ENCODE data around the gene STK32C.

The STK32C gene

DNA sequence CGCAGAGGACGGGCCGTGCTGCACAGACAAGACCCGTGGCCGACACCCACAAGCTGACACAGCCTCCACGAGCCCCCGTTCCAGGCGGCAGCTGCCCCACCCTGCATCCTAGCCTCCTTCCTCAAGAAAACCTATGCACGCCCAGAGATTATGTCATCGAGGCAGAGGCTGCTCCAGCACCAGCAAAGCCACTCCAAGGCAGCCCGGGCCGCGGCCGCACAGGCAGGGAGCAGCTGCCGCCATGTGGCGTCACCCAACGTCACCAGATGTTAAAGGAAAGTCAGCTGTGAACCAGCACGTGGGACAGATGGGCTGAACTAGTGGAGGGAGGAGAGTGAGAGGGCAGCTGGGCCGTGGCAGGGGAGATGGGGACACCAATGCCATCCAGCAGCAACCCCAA, 59.8 kb downstream of the STK32C start:
- no peak for DNase-seq (ENCODE audit: low spot score)

GRCh38 chr10:132246296-132246695, 61.5 kb downstream of the STK32C start:
- DNase-seq (ENCODE audit: low spot score) = no peak

GRCh38 chr10:132245056-132245455, 62.7 kb downstream of the STK32C start:
- DNase-seq (ENCODE audit: low spot score) = no peak

DNA sequence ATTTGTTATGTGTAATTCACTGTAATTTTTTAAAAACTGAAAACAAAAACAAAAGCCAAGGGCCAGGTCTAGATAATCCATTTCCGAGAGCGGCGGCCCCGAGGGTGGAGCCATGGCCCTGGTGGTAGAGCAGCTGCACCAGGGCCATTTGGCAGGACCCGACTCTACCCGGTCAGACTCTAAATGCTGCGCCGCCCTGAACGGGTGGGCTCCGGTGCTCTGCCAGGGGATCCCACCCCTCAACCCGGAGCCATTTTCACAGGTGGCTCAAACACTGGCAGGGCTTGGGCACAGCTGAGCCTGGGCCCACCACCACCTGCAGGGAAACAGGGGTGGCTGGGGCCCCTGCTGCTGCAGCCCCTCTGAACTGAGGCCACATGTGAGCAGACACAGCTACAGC, 64.1 kb downstream of the STK32C start:
- DNase-seq (ENCODE audit: low spot score) = no peak

GRCh38 chr10:132243141-132243540, 64.6 kb downstream of the STK32C start:
- DNase-seq (ENCODE audit: low spot score) = no peak

DNA sequence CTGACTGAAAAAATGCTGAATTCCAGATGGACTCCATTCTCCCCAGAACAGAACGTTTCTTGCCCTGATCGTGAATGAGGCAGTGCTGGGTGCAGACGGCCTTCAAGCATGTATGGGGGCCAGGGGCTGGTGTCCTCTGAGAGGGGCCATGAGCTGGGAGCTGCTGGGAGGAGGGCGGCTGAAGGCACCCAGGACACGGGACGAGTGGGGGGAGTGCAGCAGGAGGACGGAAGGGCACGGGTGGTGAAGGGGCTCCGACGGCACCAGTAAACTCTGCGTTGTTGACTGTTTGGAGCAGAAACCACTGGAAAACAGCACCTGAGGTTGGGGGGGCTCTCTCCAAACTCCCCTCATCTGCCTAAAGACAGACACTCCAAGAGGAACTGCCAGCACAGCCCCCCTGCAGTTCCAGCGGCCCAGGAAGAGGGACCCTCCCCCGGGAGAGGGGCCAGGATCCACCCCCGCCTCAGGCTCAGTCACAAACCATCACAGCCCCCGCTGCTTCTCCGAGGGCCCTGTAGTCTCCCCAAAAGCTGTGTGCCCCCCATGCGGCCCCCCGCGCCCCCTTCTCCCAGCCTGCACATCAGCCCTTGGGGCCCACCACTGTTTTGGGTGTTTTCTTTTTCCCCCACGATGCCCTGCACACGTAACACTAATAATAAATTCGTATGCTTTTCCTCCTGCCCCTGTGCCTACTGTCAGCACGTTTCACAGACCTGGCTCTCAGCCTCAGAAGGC, 65.5 kb downstream of the STK32C start:
- DNase-seq (ENCODE audit: low spot score) = no peak

GRCh38 chr10:132241496-132241895, 66.3 kb downstream of the STK32C start:
- no peak for DNase-seq (ENCODE audit: low spot score)

DNA sequence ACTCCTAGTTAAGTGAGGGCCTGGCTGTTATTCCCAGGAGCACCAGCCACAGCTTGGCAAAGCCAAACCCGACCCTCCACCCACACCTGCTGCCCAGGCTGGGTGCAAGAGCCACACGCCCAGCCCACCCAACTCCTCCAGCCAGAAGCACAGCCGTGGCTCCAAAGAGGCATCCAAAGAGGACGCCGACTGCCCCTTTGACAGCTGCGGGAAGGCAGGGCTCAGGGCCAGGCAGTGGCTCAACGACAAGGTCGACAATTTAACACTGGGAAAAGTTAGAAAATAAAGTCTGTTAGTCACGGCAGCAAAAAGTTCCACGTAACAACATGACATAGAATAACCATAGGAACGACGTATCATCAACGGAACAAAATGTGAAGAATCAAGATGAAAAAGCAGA, 66.7 kb downstream of the STK32C start:
- no peak for DNase-seq (ENCODE audit: low spot score)

DNA sequence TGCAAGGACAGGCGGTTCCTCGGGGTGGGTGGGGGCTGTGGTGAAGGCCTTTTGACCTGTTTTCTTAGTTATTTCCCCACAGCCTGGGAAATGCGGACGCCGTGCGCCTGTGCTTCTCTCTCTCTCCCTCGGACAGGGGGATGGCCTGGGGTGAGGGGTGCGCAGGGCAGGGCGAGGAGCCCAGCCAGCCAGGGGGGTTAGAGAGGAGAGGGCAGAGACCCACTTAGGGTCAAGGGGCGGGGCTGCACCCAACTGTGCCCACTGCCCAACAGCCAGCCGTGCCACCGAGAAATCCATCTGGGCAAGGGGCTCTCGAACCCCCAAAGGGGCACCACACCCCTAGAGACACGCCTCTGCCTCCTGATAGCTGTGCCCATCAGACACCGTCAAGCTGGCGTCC, 67.2 kb downstream of the STK32C start:
- DNase-seq (ENCODE audit: low spot score) = no peak

- DNase-seq (ENCODE audit: low spot score) = no peak
Observed at GRCh38 chr10:132240156-132240555, 67.6 kb downstream of the STK32C start.

GRCh38 chr10:132239126-132240031, 68.4 kb downstream of the STK32C start:
- DNase-seq (ENCODE audit: low spot score) = no peak

GRCh38 chr10:132238371-132239125, 69.2 kb downstream of the STK32C start:
- DNase-seq (ENCODE audit: low spot score) = no peak

- peak; percentile 42 for DNase-seq (ENCODE audit: low spot score)
Observed at GRCh38 chr10:132237871-132238270, 69.9 kb downstream of the STK32C start.

DNA sequence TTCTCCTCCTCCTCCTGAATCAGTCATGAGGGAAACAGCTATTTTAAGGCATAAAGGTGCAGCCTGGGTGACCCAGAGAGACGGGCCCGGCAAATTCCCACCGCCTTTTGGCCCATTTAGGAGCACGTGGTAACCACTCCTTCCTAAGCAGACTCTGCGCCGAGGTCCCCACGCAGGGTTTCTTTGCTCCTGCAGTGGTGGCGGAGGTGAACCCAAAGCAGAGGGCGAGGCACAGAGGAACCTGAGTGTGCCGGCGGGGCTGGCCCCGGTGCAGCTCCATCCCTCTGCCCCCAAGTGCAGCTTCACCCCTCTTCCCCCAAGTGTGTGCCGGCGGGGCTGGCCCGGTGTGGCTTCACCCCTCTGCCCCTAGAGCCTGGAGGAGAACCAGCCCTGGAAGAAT, 70.4 kb downstream of the STK32C start:
- DNase-seq (ENCODE audit: low spot score) = no peak

DNA sequence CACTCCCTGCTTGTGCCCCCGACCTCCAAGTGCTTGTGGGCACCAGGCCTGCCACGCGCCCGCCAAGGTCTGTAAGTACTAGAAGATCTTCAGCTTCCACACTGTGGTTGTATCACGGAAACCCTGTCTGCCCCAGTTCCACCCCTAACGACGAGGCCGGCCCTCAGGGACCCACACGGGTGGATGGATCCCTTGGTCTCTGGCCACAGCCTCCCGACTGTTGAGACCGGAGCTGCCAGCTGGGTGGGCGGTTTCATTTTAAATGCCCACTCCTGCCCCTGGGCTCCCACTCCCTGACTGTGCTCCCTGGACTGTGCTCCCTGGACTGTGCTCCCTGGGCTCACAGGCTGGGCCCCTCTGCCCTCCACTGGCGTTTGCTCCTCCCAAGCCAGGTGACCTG, 70.9 kb downstream of the STK32C start:
- no peak for DNase-seq (ENCODE audit: low spot score)

DNA sequence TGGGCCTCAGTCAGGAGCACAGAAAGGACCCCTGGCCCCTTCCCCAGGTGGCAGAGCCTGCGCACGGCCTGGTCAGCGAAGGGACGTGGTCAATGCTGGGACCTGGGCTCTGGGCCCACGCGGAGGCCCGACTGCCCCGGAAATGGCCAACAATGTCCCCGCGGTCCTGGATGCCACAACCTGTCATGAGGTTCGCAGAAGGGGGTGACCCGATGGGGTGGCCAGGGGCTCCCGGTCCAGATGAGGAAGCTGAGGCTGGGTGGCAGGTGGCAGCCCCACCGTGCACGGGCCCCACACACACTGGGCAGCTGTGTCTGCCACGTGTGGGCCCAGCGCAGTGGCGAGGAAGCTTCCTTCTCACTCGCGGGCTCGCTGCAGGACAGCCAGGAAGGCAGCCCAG, 71.6 kb downstream of the STK32C start:
- DNase-seq (ENCODE audit: low spot score) = no peak

GRCh38 chr10:132234860-132235259, 72.9 kb downstream of the STK32C start:
- no peak for DNase-seq (ENCODE audit: low spot score)

GRCh38 chr10:132233501-132234085, 74.2 kb downstream of the STK32C start:
- DNase-seq (ENCODE audit: low spot score) = no peak

- no peak for DNase-seq (ENCODE audit: low spot score)
Observed at GRCh38 chr10:132232981-132233380, 74.8 kb downstream of the STK32C start.

- DNase-seq (ENCODE audit: low spot score) = no peak
Observed at GRCh38 chr10:132232023-132232951, 75.5 kb downstream of the STK32C start.

DNA sequence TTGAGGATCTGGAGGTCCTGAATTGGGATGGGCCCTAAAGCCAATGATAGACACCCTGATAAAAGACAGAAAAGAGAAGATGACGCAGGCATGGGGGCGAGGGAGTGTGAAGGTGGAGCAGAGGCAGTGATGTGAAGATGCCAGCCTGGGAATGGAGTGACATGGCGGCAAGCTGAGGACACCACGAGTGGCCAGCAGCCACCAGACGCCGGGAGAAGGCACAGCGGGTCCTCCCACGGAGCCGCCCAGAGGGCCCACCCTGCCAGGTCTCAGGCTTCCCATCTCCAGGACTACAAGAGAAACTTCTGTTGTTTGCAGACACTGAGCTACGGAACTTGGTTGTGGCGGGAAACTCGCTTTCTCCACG, 76.1 kb downstream of the STK32C start:
- DNase-seq (ENCODE audit: low spot score) = no peak

Measured in cerebellar cortex (tissue), 1 donor.